Measurements from ENCODE around the gene XAGE2. TPM values are rescaled to one million over a fixed set of nuclear protein-coding genes. Genes with fewer than 3 reads are reported as not detected.

XAGE2 gene
- total RNA-seq, 1 experiment from 2014 or later, result not detected

DNA sequence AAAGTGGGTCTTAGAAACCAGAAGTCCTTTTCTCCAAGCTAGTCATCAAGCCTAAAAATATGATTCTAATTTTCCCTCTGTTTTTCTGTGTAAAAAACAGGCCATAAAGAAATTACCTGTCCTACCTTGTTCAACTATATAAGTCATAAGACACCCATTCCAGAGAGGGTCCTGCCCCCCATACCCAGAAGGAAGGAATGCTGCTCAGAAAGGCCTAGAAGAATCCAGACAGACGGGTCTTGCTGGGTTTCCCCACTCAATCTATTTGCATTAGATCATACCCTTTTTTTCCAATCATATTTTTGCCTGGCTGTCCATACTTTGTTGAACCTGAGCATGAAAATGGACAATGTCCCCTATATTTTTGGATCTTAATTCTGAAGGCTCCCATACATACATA lies 16.3 kb upstream of the XAGE2 start:
- CTCF ChIA-PET, result no interaction called here
- no peaks in the 10 kb centered on the region for H3K9me2 ChIP-seq (replicated peaks; ENCODE audit: low read length)
- no peaks in the 10 kb centered on the region for H4K20me1 ChIP-seq (ENCODE audit: low read length)
- intact Hi-C loops (cut with micrococcal nuclease), result no loop called here
- no peaks in the 10 kb centered on the region for H3K79me2 ChIP-seq (ENCODE audit: low read length)
- H3K4me1 ChIP-seq (ENCODE audit: insufficient read depth, low read length), result no peaks in the 10 kb centered on the region
- H3K9ac ChIP-seq (ENCODE audit: low read length), result no peak overlapping the region
- POLR2A ChIA-PET (ENCODE audit: unreplicated experiment), result no interaction called here
- no peak for DNase-seq
- H3K27me3 ChIP-seq (ENCODE audit: low read length), result no peaks in the 10 kb centered on the region
- H3K4me3 ChIP-seq (ENCODE audit: low read length), result no peak overlapping the region
- no peaks in the 10 kb centered on the region for H3F3A ChIP-seq (ENCODE audit: low read length, unreplicated experiment)
- no peak for ATAC-seq
- BruUV-seq (replicated peaks), result no TSS peak
- no peak overlapping the region for H3K4me2 ChIP-seq (ENCODE audit: low read length)
- no peaks in the 10 kb centered on the region for H3K36me3 ChIP-seq (ENCODE audit: low read depth, low read length)
- TF ChIP-seq, protein P1, sequence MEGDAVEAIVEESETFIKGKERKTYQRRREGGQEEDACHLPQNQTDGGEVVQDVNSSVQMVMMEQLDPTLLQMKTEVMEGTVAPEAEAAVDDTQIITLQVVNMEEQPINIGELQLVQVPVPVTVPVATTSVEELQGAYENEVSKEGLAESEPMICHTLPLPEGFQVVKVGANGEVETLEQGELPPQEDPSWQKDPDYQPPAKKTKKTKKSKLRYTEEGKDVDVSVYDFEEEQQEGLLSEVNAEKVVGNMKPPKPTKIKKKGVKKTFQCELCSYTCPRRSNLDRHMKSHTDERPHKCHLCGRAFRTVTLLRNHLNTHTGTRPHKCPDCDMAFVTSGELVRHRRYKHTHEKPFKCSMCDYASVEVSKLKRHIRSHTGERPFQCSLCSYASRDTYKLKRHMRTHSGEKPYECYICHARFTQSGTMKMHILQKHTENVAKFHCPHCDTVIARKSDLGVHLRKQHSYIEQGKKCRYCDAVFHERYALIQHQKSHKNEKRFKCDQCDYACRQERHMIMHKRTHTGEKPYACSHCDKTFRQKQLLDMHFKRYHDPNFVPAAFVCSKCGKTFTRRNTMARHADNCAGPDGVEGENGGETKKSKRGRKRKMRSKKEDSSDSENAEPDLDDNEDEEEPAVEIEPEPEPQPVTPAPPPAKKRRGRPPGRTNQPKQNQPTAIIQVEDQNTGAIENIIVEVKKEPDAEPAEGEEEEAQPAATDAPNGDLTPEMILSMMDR (conservative IDR thresholded peaks at IDR 0.05; ENCODE audit: low read depth, low read length), result no peak
- no peak for TF ChIP-seq EZH2phosphoT487 (IDR thresholded peaks at IDR 0.05; ENCODE audit: borderline replicate concordance, low read length)
- TF ChIP-seq EZH2 (IDR thresholded peaks at IDR 0.05; ENCODE audit: low read length, unreplicated experiment), result no peak
- no peak overlapping the region for H3K27ac ChIP-seq (ENCODE audit: low read length)
- no peaks in the 10 kb centered on the region for H3K9me3 ChIP-seq (ENCODE audit: low read length)
- no peak overlapping the region for H2AFZ ChIP-seq (ENCODE audit: low read length)

DNA sequence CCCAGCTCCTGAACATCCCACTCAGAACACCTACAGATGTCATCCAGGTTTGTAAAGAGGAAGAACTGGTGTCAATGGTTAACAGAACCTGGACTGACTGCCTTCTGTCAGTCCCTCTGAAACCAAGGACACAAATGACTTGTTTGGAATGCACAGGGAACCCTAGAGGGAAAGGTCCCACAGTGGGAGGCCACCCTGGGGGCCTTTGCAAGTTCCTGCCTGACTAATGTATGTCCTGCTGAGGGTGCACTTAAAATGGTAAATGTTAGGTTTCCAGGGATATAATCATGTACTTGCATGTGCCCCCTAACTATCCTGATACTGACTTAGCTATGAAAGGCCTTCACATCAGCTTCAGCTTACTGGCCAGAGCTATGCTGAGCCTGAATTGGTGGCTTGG lies 15.0 kb upstream of the XAGE2 start:
- TF ChIP-seq EZH2 (IDR thresholded peaks at IDR 0.05; ENCODE audit: low read length, unreplicated experiment) (no peak), EZH2phosphoT487 (IDR thresholded peaks at IDR 0.05; ENCODE audit: borderline replicate concordance, low read length) (no peak)
- TF ChIP-seq, protein P1 (conservative IDR thresholded peaks at IDR 0.05; ENCODE audit: low read depth, low read length), result no peak
- ChIA-PET POLR2A (ENCODE audit: unreplicated experiment) (no interaction called here), CTCF (no interaction called here)
- no peaks in the 10 kb centered on the region for H3K79me2 ChIP-seq (ENCODE audit: low read length)
- H2AFZ ChIP-seq (ENCODE audit: low read length), result no peak overlapping the region
- H3K4me3 ChIP-seq (ENCODE audit: low read length), result no peak overlapping the region
- no peaks in the 10 kb centered on the region for H3K27me3 ChIP-seq (ENCODE audit: low read length)
- intact Hi-C loops (cut with micrococcal nuclease), result no loop called here
- DNase-seq (no peak), ATAC-seq (no peak)
- H3K4me2 ChIP-seq (ENCODE audit: low read length), result no peak overlapping the region
- no peaks in the 10 kb centered on the region for H3K36me3 ChIP-seq (ENCODE audit: low read depth, low read length)
- H3K9ac ChIP-seq (ENCODE audit: low read length), result no peak overlapping the region
- no peaks in the 10 kb centered on the region for H3K9me3 ChIP-seq (ENCODE audit: low read length)
- H3K4me1 ChIP-seq (ENCODE audit: insufficient read depth, low read length), result no peaks in the 10 kb centered on the region
- no peaks in the 10 kb centered on the region for H3F3A ChIP-seq (ENCODE audit: low read length, unreplicated experiment)
- H3K9me2 ChIP-seq (replicated peaks; ENCODE audit: low read length), result no peaks in the 10 kb centered on the region
- H3K27ac ChIP-seq (ENCODE audit: low read length), result no peak overlapping the region
- H4K20me1 ChIP-seq (ENCODE audit: low read length), result no peaks in the 10 kb centered on the region
- BruUV-seq (replicated peaks), result no TSS peak

DNA sequence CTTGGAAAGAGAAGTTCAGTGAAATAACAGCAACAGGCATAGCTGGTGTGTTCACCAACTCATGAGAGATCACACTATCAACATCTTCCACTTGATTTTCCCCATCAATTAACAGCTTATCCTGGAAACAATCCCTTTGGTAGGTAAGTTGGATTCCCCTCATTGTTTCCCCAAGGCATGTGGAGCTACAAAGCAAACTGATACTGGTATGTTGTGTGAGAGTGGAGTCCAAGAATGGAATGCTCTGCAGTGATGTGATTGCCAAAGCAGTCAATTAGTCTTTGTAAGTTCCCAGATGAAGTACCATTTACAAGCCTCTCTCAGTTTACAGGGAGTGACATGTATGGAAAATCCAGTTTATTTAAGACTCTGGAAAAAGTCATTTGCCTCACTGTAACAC lies 13.7 kb upstream of the XAGE2 start:
- H3K4me2 ChIP-seq (ENCODE audit: low read length), result no peak overlapping the region
- no peak overlapping the region for H3K9ac ChIP-seq (ENCODE audit: low read length)
- H3K27me3 ChIP-seq (ENCODE audit: low read length), result no peaks in the 10 kb centered on the region
- H3K4me3 ChIP-seq (ENCODE audit: low read length), result no peak overlapping the region
- ChIA-PET POLR2A (ENCODE audit: unreplicated experiment) (no interaction called here), CTCF (no interaction called here)
- no TSS peak for BruUV-seq (replicated peaks)
- intact Hi-C loops (cut with micrococcal nuclease), result no loop called here
- H3K79me2 ChIP-seq (ENCODE audit: low read length), result no peaks in the 10 kb centered on the region
- ATAC-seq (no peak), DNase-seq (no peak)
- H3K27ac ChIP-seq (ENCODE audit: low read length), result no peak overlapping the region
- TF ChIP-seq EZH2phosphoT487 (IDR thresholded peaks at IDR 0.05; ENCODE audit: borderline replicate concordance, low read length), result no peak
- TF ChIP-seq, protein P1 (conservative IDR thresholded peaks at IDR 0.05; ENCODE audit: low read depth, low read length), result no peak
- TF ChIP-seq EZH2 (IDR thresholded peaks at IDR 0.05; ENCODE audit: low read length, unreplicated experiment), result no peak
- no peaks in the 10 kb centered on the region for H4K20me1 ChIP-seq (ENCODE audit: low read length)
- no peaks in the 10 kb centered on the region for H3F3A ChIP-seq (ENCODE audit: low read length, unreplicated experiment)
- no peaks in the 10 kb centered on the region for H3K36me3 ChIP-seq (ENCODE audit: low read depth, low read length)
- H3K4me1 ChIP-seq (ENCODE audit: insufficient read depth, low read length), result no peaks in the 10 kb centered on the region
- no peak overlapping the region for H2AFZ ChIP-seq (ENCODE audit: low read length)
- H3K9me2 ChIP-seq (replicated peaks; ENCODE audit: low read length), result no peaks in the 10 kb centered on the region
- H3K9me3 ChIP-seq (ENCODE audit: low read length), result no peaks in the 10 kb centered on the region

Measured in PC-3 (cell line).